ENCODE data around the gene WDR5.

Gene WDR5

GRCh38 chr9:134145262-134145661 lies 9.4 kb downstream of the WDR5 start:
- DNase-seq (ENCODE audit: low read depth), result no peak
- H3K4me3 ChIP-seq (ENCODE audit: low read depth, low read length), result no peak overlapping the region
- TF ChIP-seq CTCF (IDR thresholded peaks at IDR 0.05; ENCODE audit: insufficient read depth, low read depth, low read length, missing control alignments), result no peak

- TF ChIP-seq CTCF (IDR thresholded peaks at IDR 0.05; ENCODE audit: insufficient read depth, low read depth, low read length, missing control alignments), result no peak
- H3K4me3 ChIP-seq (ENCODE audit: low read depth, low read length), result no peak overlapping the region
Observed at GRCh38 chr9:134146774-134147493, 11.1 kb downstream of the WDR5 start.

GRCh38 chr9:134149380-134149779 lies 13.5 kb downstream of the WDR5 start:
- no peak overlapping the region for H3K4me3 ChIP-seq (ENCODE audit: low read depth, low read length)
- DNase-seq (ENCODE audit: low read depth), result no peak
- TF ChIP-seq CTCF (IDR thresholded peaks at IDR 0.05; ENCODE audit: insufficient read depth, low read depth, low read length, missing control alignments), result no peak

More at GRCh38 chr9:134146774-134147493, 11.1 kb downstream of the WDR5 start:
- no peak for DNase-seq (ENCODE audit: low read depth)

- no peak for TF ChIP-seq CTCF (IDR thresholded peaks at IDR 0.05; ENCODE audit: insufficient read depth, low read depth, low read length, missing control alignments)
- DNase-seq (ENCODE audit: low read depth), result no peak
Observed at GRCh38 chr9:134150557-134151214, 14.8 kb downstream of the WDR5 start.

GRCh38 chr9:134152022-134152448 lies 16.2 kb downstream of the WDR5 start:
- H3K4me3 ChIP-seq (ENCODE audit: low read depth, low read length), result no peak overlapping the region
- no peak for DNase-seq (ENCODE audit: low read depth)
- no peak for TF ChIP-seq CTCF (IDR thresholded peaks at IDR 0.05; ENCODE audit: insufficient read depth, low read depth, low read length, missing control alignments)

More at GRCh38 chr9:134150557-134151214, 14.8 kb downstream of the WDR5 start:
- no peak overlapping the region for H3K4me3 ChIP-seq (ENCODE audit: low read depth, low read length)

- no peak overlapping the region for H3K4me3 ChIP-seq (ENCODE audit: low read depth, low read length)
- no peak for DNase-seq (ENCODE audit: low read depth)
- no peak for TF ChIP-seq CTCF (IDR thresholded peaks at IDR 0.05; ENCODE audit: insufficient read depth, low read depth, low read length, missing control alignments)
Observed at GRCh38 chr9:134152488-134152887, 16.6 kb downstream of the WDR5 start.

All from GM12865 (cell line).